Muscle layer of colon (tissue), 2 donors: Measurements from ENCODE around the gene PROM1.

Experiments
- H3K27ac ChIP-seq: one replicate; pipeline ENCODE4 v1.7.0; 2013; ENCODE audit warnings: low read depth, mild to moderate bottlenecking, low read length, moderate library complexity
- H3K27me3 ChIP-seq, 2 donors: one replicate each; pipeline ENCODE4 v1.7.0; 2013; ENCODE audit warnings: low read length in 2 of 2, mild to moderate bottlenecking in 2 of 2; ENCODE audit not compliant: insufficient read depth in 2 of 2, control insufficient read depth in 1 of 2
- H3K36me3 ChIP-seq: one replicate; pipeline ENCODE4 v1.7.0; 2013; ENCODE audit warnings: mild to moderate bottlenecking, low read length; ENCODE audit not compliant: insufficient read depth
- H3K4me1 ChIP-seq: one replicate; pipeline ENCODE4 v1.7.0; 2013; ENCODE audit warnings: mild to moderate bottlenecking, low read length; ENCODE audit not compliant: insufficient read depth
- H3K4me3 ChIP-seq, 2 donors: one replicate each; pipeline ENCODE4 v1.7.0; 2013; ENCODE audit warnings: low read length in 2 of 2, low read depth in 1 of 2, mild to moderate bottlenecking in 1 of 2, moderate library complexity in 1 of 2
- H3K9ac ChIP-seq: one replicate; pipeline ENCODE4 v1.7.0; 2013; ENCODE audit warnings: low read length
- H3K9me3 ChIP-seq: one replicate; pipeline ENCODE4 v1.7.0; 2013; ENCODE audit warnings: mild to moderate bottlenecking, low read length
- donor health status: abdominal sarcoma.
- donor health status: Adenocarcinoma of cecum.

Gene PROM1

DNA sequence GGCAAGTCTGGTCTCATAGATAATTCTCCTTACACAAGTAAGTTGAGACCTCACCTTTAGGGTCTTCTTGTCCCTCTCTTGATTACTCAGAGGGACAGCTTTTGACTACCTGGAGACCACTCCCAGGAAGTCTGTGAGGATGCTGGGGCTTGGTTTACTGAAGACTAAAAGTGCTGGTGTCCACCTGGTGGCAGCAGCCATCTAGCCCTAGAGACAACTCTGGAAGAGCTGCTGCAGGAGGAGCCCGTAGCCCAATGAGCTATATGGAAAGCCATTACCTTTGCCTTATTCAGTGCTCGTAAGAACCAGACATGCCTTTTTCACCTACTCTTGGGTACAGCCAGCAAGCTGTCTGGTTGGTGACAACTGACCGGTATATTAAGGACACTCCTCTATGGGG, 128.2 kb downstream of the PROM1 start:
- H3K9ac ChIP-seq, result no peak overlapping the region
- no peaks in the 10 kb centered on the region for H3K36me3 ChIP-seq
- no peaks in the 10 kb centered on the region for H3K4me1 ChIP-seq
- no peak overlapping the region for H3K27ac ChIP-seq
- no peak overlapping the region for H3K4me3 ChIP-seq
- H3K27me3 ChIP-seq, result no peaks in the 10 kb centered on the region
- no peaks in the 10 kb centered on the region for H3K9me3 ChIP-seq

DNA sequence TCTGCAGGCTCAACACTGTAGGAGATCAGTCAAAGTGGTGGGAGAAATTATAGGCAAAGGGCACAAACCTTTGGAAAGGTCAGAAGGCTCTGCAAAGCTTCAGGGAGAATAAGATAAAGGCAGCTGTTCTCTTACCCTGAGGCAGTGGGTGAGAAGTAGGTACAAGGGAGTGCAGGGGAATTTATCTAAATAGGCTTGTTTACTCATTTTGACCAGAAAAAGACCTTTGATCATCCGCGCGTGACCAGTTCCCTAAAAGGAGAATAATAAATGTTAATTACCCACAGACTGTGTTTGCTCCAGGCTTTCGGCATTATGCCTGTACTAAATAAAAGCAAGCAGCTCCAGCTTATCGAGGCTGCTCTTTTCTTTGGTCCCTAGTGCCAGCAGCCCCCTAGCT, 130.2 kb downstream of the PROM1 start:
- Histone ChIP-seq H3K36me3 (no peaks in the 10 kb centered on the region), H3K27me3 (no peaks in the 10 kb centered on the region), H3K9me3 (no peaks in the 10 kb centered on the region), H3K4me1 (no peaks in the 10 kb centered on the region), H3K27ac (no peak overlapping the region), H3K4me3 (no peak overlapping the region), H3K9ac (no peak overlapping the region)

DNA sequence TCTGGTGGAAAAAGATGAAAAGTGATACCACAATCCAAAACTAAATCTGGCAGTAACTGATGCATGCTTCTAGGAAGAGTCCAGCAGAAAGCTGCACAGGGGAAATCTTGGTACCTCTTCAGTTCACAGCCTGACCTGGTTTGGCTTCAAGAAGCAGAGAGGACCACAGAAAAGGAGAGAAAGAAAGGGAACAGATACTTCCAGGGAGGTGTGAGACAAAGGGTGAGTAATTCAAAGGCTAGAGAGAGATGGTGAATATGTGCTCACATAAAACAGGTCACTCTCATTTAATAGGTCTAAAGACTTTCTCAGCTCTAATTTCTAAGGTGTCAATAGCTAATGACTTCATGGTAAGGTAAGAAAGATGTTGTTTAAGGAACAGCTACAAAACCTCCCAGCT, 132.0 kb downstream of the PROM1 start:
- Histone ChIP-seq H3K9me3 (no peaks in the 10 kb centered on the region), H3K9ac (no peak overlapping the region), H3K4me1 (no peaks in the 10 kb centered on the region), H3K36me3 (no peaks in the 10 kb centered on the region), H3K4me3 (no peak overlapping the region), H3K27me3 (no peaks in the 10 kb centered on the region), H3K27ac (no peak overlapping the region)

DNA sequence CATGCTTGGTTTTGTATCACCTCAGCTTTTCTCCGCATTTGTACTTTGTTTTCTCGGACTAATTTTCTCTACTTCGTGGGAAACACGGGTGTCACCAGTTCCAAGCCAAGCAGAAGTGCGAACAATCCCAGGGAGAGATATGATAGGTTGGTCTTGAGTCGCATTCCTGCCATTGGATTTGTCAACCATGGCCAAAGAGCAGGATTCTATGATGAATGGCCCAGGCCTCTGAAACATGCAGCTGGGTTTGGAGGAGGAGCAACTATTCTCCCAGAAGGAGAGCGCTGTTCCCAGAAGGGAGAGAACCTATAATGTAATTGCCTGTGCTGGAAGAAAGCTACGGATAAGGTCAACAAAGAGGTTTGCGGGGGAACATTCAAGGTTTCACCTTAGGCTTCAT, 135.0 kb downstream of the PROM1 start:
- Histone ChIP-seq H3K9me3 (no peaks in the 10 kb centered on the region), H3K4me1 (no peaks in the 10 kb centered on the region)

DNA sequence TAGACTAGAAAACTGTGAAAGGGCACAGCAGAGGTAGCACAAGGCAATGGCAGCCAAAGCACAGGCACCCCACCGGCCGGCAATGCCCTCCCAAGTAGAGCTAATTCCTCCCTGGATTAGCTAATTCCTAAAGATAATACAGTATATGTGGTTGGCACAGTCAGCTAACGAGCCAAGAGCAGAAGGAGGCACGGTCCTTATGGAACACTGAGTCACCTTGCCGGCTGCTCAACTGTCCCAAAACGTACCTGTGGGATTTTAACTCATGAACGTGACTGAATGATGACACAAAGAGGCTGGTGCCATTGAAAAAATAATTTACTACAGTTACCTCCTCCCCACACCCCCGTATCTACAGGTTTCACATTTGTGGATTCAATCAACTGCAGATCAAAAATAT, 136.1 kb downstream of the PROM1 start:
- no peaks in the 10 kb centered on the region for H3K27me3 ChIP-seq
- H3K9me3 ChIP-seq, result no peaks in the 10 kb centered on the region
- no peak overlapping the region for H3K4me3 ChIP-seq
- H3K27ac ChIP-seq, result no peak overlapping the region
- no peak overlapping the region for H3K9ac ChIP-seq
- no peaks in the 10 kb centered on the region for H3K36me3 ChIP-seq
- H3K4me1 ChIP-seq, result no peaks in the 10 kb centered on the region

More for the DNA sequence above, 135.0 kb downstream of the PROM1 start:
- Histone ChIP-seq H3K27me3 (no peaks in the 10 kb centered on the region), H3K27ac (no peak overlapping the region), H3K9ac (no peak overlapping the region), H3K36me3 (no peaks in the 10 kb centered on the region), H3K4me3 (no peak overlapping the region)

DNA sequence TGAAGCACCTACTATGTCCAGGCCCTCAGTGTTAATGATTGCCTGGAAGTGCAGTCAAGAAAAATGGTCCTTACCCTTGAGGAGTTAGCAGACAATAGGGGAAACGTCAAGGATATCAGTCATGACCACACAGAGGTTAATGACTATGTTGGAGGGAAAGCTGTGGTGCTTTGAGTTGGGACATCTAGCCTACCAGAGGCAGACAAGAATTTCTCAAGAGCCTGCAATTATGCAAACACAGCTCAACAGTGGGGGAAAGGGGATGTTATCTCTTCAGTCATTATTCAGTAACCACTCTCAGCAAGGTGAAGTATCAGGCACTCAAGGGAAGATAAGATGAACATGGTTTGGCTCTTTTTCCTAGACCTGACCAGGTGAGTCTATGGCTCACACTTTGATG, 138.3 kb downstream of the PROM1 start:
- H3K9ac ChIP-seq, result no peak overlapping the region
- H3K27me3 ChIP-seq, result no peaks in the 10 kb centered on the region
- no peaks in the 10 kb centered on the region for H3K9me3 ChIP-seq
- no peaks in the 10 kb centered on the region for H3K36me3 ChIP-seq
- no peaks in the 10 kb centered on the region for H3K4me1 ChIP-seq
- H3K4me3 ChIP-seq, result no peak overlapping the region
- H3K27ac ChIP-seq, result no peak overlapping the region

GRCh38 chr4:15944895-15945294, 138.9 kb downstream of the PROM1 start:
- H3K4me1 ChIP-seq, result no peaks in the 10 kb centered on the region
- H3K9me3 ChIP-seq, result no peaks in the 10 kb centered on the region

GRCh38 chr4:15942283-15942682, 141.5 kb downstream of the PROM1 start:
- Histone ChIP-seq H3K9me3 (no peaks in the 10 kb centered on the region), H3K27me3 (no peaks in the 10 kb centered on the region), H3K9ac (no peak overlapping the region), H3K36me3 (no peaks in the 10 kb centered on the region), H3K27ac (no peak overlapping the region), H3K4me3 (no peak overlapping the region), H3K4me1 (no peaks in the 10 kb centered on the region)

More at GRCh38 chr4:15944895-15945294, 138.9 kb downstream of the PROM1 start:
- Histone ChIP-seq H3K27me3 (no peaks in the 10 kb centered on the region), H3K36me3 (no peaks in the 10 kb centered on the region), H3K27ac (no peak overlapping the region), H3K4me3 (no peak overlapping the region), H3K9ac (no peak overlapping the region)

DNA sequence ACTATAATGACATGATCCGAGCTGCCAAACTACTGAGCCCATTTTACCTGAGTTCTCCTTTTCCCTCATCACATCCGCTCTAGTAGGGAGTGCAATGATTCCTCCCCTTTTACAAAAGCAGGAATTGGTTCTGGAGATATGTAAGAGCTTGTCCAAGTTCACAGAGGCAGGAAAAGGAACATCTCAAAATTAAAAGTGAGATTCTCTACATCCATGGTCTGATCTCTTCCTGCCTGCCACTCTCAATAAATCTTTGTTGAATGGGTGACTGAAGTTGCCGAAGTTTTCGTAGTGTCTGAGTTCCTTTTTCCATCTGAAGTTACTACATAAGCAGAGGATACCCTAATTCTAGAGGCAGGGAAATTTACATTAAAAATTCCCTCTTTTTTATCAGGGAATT, 145.2 kb downstream of the PROM1 start, which contains the start of gene FGFBP1:
FGFBP1 (minus strand) TSS at position 101 of the 400 bp plus-strand sequence. CDS start 2,108 bp downstream, outside the sequence.
- H3K9ac ChIP-seq, result no peak within 1 kb of the TSS
- no peak within 1 kb of the TSS for H3K27ac ChIP-seq
- H3K27me3 ChIP-seq, result no peaks in the 10 kb centered on the region
- H3K4me1 ChIP-seq, result no peaks in the 10 kb centered on the region
- no peaks in the 10 kb centered on the region for H3K36me3 ChIP-seq
- no peaks in the 10 kb centered on the region for H3K9me3 ChIP-seq
- H3K4me3 ChIP-seq, result no peak within 1 kb of the TSS

DNA sequence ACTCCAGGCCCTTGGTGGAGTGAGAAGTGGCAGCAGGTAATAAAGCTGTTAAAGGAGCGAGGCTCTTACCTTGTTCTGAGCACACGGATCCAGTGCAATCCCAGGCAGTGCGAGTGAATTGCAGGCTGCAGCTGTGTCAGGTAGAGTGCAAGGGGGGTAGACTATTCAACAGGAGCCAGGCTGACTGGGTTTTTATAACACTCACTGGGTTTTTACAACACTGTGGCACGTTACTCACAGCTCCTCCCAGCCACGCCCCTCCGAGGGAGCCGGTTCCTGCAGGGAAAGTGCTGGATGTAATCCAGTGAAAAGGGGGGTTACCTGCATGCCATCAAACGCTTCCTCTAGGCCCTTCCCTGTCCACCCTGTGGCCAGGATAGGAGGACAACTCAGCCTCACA, 145.6 kb downstream of the PROM1 start:
- H3K4me1 ChIP-seq, result no peaks in the 10 kb centered on the region
- no peaks in the 10 kb centered on the region for H3K36me3 ChIP-seq
- no peak overlapping the region for H3K9ac ChIP-seq
- H3K4me3 ChIP-seq, result no peak overlapping the region
- no peak overlapping the region for H3K27ac ChIP-seq
- H3K27me3 ChIP-seq, result no peaks in the 10 kb centered on the region
- no peaks in the 10 kb centered on the region for H3K9me3 ChIP-seq

DNA sequence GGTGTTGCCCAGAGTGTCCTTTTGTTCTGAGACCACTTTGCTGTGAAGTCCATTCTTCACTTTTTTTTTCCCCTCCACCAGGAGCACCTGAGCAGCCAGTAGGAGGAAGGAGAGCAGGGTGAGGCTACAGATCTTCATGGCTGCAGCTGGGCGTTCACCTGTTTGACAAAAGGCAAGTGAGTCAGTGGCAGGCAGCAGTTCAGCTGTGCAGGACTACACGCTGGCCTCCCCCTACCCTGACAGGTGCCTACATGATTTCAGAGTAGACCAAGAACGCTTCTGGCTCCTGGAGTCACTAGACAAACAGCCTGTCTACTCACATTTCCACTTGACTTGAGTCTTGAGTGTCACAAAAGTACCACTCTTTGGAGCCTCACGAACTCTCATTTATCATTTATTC, 147.3 kb downstream of the PROM1 start:
- H3K4me3 ChIP-seq, result no peak overlapping the region
- H3K9ac ChIP-seq, result no peak overlapping the region
- no peak overlapping the region for H3K27ac ChIP-seq
- H3K36me3 ChIP-seq, result no peaks in the 10 kb centered on the region
- no peaks in the 10 kb centered on the region for H3K9me3 ChIP-seq
- no peaks in the 10 kb centered on the region for H3K27me3 ChIP-seq
- H3K4me1 ChIP-seq, result no peaks in the 10 kb centered on the region

GRCh38 chr4:15935504-15936402, 148.1 kb downstream of the PROM1 start:
- Histone ChIP-seq H3K4me1 (no peaks in the 10 kb centered on the region), H3K36me3 (no peaks in the 10 kb centered on the region), H3K27ac (no peak overlapping the region)

More at GRCh38 chr4:15935504-15936402, 148.1 kb downstream of the PROM1 start:
- H3K9ac ChIP-seq, result no peak overlapping the region
- no peak overlapping the region for H3K4me3 ChIP-seq
- H3K27me3 ChIP-seq, result no peaks in the 10 kb centered on the region
- H3K9me3 ChIP-seq, result no peaks in the 10 kb centered on the region
